Activated T-cell treated with anti-CD3 and anti-CD28 coated beads, Interleukin-2, amount 50 U/mL, for 24 hours (primary cell): ENCODE results near the gene PRSS22.

Experiments used
- DNase-seq: peaks from one replicate; pipeline ENCODE4 v3.0.0-alpha.2; 2020
- H3K27ac Mint-ChIP-seq: 2 replicates; pipeline ENCODE4 v1.8.0; 2020; ENCODE audit warnings: mild to moderate bottlenecking, mixed read lengths
- H3K27me3 Mint-ChIP-seq: 2 replicates; pipeline ENCODE4 v1.8.0; 2020; ENCODE audit warnings: mixed read lengths
- H3K36me3 Mint-ChIP-seq: 2 replicates; pipeline ENCODE4 v1.8.0; 2020; ENCODE audit warnings: low read depth, mixed read lengths
- H3K4me1 Mint-ChIP-seq: 2 replicates; pipeline ENCODE4 v1.8.0; 2020; ENCODE audit warnings: low read depth, mixed read lengths
- H3K4me3 Mint-ChIP-seq: 2 replicates; pipeline ENCODE4 v1.8.0; 2020; ENCODE audit warnings: mild to moderate bottlenecking, moderate library complexity, mixed read lengths
- H3K9me3 Mint-ChIP-seq: 2 replicates; pipeline ENCODE4 v1.8.0; 2020; ENCODE audit warnings: mixed read lengths

PRSS22 gene

DNA sequence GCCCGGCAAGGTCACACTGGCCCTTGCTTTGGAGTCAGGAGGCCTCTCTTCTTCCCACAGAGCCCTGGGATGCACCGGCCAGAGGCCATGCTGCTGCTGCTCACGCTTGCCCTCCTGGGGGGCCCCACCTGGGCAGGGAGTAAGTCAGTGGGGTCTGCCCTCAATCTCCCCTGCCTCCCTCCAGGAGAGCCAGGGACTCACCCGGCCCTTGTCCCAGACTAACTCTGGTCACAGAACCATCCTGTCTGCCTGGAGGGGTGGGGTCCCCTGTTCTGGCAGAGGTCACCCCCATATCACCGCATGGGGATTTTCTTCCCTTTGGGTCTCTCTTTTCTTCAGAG lies 27.6 kb downstream of the PRSS22 start:
- no peaks in the 10 kb centered on the region for H3K9me3 Mint-ChIP-seq
- H3K27me3 Mint-ChIP-seq = no peaks in the 10 kb centered on the region
- H3K4me1 Mint-ChIP-seq = no peaks in the 10 kb centered on the region
- H3K27ac Mint-ChIP-seq = no peak overlapping the region
- no peak for DNase-seq
- H3K4me3 Mint-ChIP-seq = peak overlapping the region; percentile 20
- no peaks in the 10 kb centered on the region for H3K36me3 Mint-ChIP-seq

DNA sequence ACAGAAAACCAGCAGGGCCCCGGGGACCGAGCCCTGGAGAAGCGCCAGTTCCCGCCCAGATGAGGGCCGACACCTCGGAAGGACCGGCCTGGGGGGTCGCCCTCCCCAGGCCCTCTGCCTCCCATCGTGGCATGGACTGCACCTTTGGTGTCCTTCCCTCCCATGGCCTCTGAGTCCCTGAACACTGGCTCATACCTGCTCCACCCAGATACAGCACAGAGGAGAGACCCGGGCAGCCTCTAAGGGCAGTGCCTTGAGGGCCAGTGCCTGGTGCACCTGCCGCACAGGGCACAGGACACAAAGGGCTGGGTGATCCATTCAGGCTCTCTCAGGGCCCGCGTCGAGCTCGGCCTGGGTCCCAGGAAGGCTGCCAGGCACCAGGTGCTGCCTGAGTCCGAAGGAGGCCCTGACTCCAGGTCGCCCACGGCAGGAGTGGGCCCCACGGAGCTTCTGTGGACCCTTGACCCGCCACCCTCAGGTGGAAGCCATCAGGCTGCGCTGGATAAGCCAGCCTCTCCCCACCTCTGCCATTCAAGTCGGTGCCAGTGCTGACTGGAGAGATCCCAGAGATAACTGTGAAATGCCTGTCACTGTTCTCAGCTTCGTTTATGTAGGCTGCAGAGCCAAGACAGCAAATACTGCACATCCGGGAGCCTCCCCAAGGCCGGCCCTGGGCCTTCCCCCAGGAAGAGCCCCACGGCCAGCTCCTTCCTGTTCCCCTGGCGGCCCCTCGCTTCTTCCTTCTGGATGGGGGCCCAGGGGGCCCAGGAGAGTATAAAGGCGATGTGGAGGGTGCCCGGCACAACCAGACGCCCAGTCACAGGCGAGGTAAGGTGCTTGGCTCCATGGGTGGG lies 28.2 kb downstream of the PRSS22 start, which contains the start of gene ZG16B:
ZG16B (plus strand) TSS at position 803 of the 854 bp plus-strand sequence. CDS start 139 bp downstream, outside the sequence.
- Mint-ChIP-seq H3K27ac (no peak within 1 kb of the TSS), H3K4me1 (no peaks in the 10 kb centered on the region), H3K9me3 (no peaks in the 10 kb centered on the region), H3K4me3 (peak within 1 kb of the TSS; percentile 20), H3K27me3 (no peaks in the 10 kb centered on the region), H3K36me3 (no peaks in the 10 kb centered on the region)
- DNase-seq = no peak

DNA sequence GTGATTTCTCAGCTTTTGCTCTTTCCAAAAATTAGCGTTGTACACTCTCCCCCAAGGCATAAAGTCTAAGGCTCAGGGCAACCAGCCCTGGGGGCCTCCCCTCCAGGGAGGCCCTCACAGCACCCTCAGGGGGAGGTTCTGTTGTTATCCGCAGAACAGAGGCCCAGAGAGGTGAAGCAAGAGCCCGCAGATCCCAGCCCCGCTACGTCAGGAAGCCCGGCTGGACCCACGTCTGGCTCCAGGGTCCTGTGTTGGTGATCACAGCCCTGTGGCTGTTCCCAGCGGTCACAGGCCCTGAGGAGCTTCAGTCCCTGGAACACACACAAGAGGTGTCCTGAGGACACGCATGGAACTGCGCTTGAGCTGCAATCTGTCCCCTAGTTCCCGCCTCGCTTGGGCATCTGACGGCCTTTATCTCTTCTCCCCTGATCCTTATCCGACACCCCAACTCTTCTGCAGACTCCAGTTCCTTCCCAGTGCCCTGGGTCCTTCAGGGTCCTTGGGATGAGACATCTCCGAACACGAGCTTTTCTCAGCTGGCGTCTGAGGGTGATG lies 29.0 kb downstream of the PRSS22 start:
- no peak for DNase-seq
- Mint-ChIP-seq H3K27ac (no peak overlapping the region), H3K4me1 (no peaks in the 10 kb centered on the region), H3K4me3 (no peak overlapping the region), H3K9me3 (no peaks in the 10 kb centered on the region), H3K27me3 (no peaks in the 10 kb centered on the region), H3K36me3 (no peaks in the 10 kb centered on the region)

DNA sequence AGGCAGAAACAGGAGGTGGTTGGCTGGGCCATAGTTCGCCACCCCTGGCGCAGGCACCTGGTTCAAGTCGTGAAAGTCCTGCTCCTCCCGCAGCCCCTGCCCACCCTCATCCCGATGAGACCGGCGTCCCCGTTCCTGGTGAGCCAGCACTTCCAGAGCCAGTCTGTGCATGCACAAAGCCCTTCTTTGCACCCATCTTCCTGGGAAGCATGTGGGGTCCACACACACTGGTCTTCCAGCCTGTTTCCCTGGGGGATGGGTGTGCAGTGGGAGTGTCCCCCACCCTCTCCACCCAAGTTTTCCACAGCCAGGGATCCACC lies 29.5 kb downstream of the PRSS22 start:
- Mint-ChIP-seq H3K4me1 (no peaks in the 10 kb centered on the region), H3K27me3 (no peaks in the 10 kb centered on the region), H3K36me3 (no peaks in the 10 kb centered on the region), H3K9me3 (no peaks in the 10 kb centered on the region), H3K4me3 (no peak overlapping the region), H3K27ac (no peak overlapping the region)
- no peak for DNase-seq

DNA sequence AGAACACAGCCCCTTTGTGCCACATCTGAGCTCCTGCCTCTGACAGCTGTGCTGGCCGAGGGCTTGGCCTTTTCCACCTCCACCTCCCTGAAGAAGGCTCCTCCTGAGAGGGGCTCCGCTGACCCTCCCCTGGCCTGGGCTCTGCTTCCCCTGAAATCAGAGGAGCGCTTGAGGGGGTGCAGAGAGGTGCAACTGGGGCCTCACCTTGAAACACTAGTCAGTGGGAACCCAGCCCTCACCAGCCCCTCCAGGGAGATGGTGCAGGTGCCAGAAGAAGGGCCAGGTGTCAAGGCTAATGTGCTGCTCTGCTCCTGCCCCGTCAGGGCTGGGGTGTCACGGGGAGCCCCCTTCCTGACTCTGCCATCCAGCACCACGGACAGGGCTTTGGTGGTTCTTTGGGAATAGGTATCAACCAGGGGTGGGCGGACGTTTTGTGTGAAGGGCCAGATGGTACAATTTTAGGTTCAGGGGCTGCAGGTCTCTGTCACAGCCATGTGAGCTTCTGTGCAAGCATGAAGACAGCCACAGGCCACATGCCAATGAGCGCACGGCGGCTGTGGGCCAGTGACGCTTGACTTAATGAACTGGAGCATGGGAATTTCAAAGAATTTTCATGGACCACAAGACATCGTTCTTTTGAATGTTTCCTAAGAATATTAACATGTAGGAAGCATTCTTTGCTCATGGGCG lies 30.0 kb downstream of the PRSS22 start:
- Mint-ChIP-seq H3K36me3 (no peaks in the 10 kb centered on the region), H3K27ac (no peak overlapping the region), H3K9me3 (no peaks in the 10 kb centered on the region), H3K4me3 (no peak overlapping the region), H3K27me3 (no peaks in the 10 kb centered on the region), H3K4me1 (no peaks in the 10 kb centered on the region)
- no peak for DNase-seq

DNA sequence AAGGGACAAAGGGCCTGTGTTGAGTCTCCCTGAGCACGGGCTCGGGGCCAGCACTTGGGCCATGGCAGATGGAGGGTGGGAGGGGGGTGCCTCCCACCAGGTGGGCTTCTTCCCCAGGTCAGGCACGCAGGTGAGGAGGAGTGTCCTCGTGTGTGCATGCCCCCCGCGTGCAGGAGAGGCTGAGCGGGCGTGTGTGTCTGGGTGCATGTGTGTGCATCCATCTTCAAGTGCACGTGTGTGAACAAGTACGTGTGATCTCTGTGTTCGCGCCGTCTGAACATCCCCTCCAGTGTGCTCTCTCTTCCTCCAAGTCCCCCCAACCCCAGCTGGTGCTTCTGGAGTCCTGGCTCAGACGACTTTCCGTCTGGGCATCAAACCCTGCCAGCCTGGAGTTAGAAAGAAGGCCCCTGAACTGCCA lies 30.6 kb downstream of the PRSS22 start:
- no peaks in the 10 kb centered on the region for H3K27me3 Mint-ChIP-seq

DNA sequence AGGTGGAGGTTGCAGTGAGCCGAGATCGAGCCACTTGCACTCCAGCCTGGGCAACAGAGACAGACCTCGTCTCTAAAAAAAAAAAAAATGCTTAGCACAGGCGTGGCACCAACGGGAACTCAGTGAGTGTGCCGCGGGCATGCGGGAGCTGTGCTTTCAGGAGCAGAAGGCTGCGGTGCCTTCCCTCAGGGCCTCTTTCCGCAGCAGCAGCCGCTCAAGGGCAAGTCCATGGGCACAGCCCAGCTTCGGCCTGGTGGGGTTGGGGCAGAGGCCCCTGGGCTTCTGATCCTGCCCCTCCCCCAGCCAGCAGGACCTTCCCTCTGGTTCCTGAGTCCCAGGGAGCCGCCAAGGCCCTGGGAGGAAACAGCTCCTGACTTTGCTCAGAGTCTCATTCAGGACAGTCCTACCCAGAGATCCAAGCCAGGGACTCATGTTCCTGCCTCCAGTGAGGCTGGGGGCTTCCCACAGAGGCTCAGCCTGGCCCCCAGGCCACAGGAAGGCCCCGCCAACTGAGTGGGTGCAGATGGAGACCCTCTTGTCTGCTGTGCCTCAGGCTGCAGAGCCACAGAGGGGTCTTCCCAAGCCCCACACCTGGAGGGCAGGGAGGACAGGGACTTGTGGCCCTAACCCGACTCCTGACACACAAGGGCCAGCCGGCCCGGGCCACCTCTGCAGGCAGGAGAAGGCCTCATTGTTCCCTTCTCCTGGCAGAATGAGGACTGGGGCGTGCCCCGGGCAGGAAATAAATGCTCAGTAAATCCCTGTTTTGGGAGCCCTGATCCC lies 31.2 kb downstream of the PRSS22 start:
- Mint-ChIP-seq H3K27ac (no peak overlapping the region), H3K4me1 (no peaks in the 10 kb centered on the region), H3K36me3 (no peaks in the 10 kb centered on the region), H3K27me3 (no peaks in the 10 kb centered on the region), H3K9me3 (no peaks in the 10 kb centered on the region), H3K4me3 (no peak overlapping the region)
- no peak for DNase-seq

More for the DNA sequence above, 30.6 kb downstream of the PRSS22 start:
- Mint-ChIP-seq H3K4me1 (no peaks in the 10 kb centered on the region), H3K36me3 (no peaks in the 10 kb centered on the region), H3K27ac (no peak overlapping the region), H3K9me3 (no peaks in the 10 kb centered on the region), H3K4me3 (no peak overlapping the region)
- DNase-seq = no peak

DNA sequence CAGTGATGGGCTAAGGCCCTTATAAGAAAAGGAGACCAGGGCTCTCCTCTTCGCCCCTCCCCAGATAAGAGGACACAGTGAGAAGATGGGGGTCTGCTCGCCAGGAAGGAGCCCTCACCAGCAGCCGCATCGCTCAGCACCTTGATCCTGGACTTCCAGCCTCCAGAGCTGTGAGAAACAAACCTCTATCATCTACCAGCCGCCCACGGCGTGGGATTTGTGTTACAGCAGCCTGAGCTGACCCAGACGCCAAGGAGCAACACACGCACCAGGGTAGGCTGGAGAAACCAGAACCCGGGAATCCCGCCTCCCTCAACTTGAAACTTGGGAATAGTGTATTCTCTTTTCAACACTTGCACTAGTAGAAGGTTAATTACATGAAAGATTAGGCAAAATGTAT lies 32.1 kb downstream of the PRSS22 start:
- DNase-seq = no peak
- Mint-ChIP-seq H3K9me3 (no peaks in the 10 kb centered on the region), H3K36me3 (no peaks in the 10 kb centered on the region), H3K27me3 (no peaks in the 10 kb centered on the region), H3K4me3 (no peak overlapping the region), H3K4me1 (no peaks in the 10 kb centered on the region), H3K27ac (no peak overlapping the region)

DNA sequence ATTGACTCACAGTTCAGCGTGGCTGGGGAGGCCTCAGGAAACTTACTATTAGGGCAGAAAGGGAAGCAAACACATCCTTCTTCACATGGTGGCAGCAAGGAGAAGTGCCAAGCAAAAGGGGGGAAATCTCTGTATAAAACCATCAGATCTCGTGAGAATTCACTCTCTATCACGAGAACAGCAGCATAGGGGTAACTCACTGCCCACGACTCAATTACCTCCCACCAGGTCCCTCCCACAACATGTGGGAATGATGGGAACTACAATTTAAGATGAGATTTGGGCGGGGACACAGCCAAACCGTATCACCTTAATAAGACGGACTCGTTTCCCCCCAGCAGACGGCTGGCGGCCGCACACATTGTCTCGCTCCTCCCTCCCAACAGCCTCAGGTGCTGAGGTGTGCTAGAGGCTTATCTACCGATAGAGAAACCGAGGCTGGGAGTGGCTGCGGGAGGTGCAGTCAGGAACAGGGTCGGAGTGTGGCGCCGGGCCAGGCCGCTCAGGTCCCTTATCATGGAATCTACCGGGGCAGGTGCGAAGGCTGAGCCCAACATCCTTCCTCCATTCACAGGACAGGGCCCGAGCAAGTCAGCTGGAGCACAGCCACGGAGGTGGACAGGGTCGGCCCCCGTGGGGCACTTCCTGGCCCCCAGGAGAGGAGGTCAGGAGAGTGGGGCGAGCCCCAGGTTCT lies 32.8 kb downstream of the PRSS22 start:
- no peaks in the 10 kb centered on the region for H3K4me1 Mint-ChIP-seq
- no peaks in the 10 kb centered on the region for H3K27me3 Mint-ChIP-seq
- no peaks in the 10 kb centered on the region for H3K9me3 Mint-ChIP-seq
- no peak for DNase-seq
- H3K27ac Mint-ChIP-seq = no peak overlapping the region
- H3K36me3 Mint-ChIP-seq = no peaks in the 10 kb centered on the region
- H3K4me3 Mint-ChIP-seq = no peak overlapping the region

DNA sequence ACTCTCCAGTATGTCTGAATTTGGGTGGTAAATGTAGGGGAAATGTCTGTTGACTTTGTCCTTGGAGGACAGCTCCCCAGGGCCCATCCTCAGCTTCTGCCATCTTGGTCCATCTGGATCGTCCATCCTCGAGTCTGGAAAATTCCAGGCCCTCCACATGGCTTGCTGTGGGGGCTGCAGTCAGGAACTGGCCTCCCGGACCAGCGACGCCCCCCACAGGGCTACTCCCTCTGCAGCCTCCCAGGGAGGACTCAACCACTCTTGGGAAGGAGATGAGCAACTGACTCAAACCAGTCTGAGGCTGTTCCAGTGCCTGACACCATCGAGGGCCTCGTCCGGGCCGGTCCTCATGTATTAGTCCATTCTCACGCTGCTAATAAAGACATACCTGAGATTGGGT lies 33.3 kb downstream of the PRSS22 start:
- Mint-ChIP-seq H3K36me3 (no peaks in the 10 kb centered on the region), H3K9me3 (no peaks in the 10 kb centered on the region), H3K4me1 (no peaks in the 10 kb centered on the region), H3K4me3 (no peak overlapping the region), H3K27ac (no peak overlapping the region), H3K27me3 (no peaks in the 10 kb centered on the region)
- DNase-seq = no peak

DNA sequence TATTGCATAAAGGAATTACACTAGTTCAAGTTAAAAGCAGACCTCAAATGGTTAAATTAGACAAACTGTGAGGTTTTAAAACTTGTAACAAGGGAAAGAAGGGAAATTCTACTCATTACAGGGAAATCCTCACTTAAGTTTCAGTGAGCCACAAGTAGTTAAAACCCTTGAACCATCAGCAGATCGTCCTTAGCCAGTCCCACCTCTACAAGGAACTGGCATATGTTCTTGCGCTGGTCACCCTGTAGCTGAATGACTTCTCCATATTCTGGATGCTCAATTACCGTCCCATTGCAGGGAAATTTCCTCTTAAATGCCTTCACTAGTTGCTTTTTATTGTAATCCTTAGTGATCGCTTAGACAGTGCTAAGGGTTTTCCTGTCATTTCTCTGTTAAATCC lies 35.5 kb downstream of the PRSS22 start:
- Mint-ChIP-seq H3K4me1 (peaks cover 2% of the 10 kb centered on the region), H3K4me3 (no peak overlapping the region), H3K27ac (no peak overlapping the region), H3K27me3 (no peaks in the 10 kb centered on the region), H3K9me3 (no peaks in the 10 kb centered on the region), H3K36me3 (no peaks in the 10 kb centered on the region)
- DNase-seq = no peak

DNA sequence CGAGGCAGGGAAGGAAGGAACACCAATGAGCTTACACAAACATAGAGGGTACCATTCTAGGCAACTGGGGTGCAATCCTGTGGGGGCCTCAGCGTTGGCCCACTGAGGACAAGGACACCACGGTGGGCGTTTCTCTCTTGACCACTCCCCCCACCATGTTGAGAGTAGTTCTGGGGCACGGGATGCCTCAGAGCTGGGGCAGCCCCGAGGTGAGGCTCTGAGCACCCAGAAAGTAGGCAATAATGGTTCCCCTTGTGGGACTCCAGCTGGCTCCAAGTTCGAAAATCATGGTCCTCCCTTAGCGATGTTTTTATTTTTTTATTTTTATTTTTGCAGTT lies 35.8 kb downstream of the PRSS22 start:
- Mint-ChIP-seq H3K27ac (no peak overlapping the region), H3K27me3 (no peaks in the 10 kb centered on the region), H3K9me3 (no peaks in the 10 kb centered on the region), H3K4me1 (peaks cover 2% of the 10 kb centered on the region), H3K36me3 (no peaks in the 10 kb centered on the region), H3K4me3 (no peak overlapping the region)
- DNase-seq = no peak

DNA sequence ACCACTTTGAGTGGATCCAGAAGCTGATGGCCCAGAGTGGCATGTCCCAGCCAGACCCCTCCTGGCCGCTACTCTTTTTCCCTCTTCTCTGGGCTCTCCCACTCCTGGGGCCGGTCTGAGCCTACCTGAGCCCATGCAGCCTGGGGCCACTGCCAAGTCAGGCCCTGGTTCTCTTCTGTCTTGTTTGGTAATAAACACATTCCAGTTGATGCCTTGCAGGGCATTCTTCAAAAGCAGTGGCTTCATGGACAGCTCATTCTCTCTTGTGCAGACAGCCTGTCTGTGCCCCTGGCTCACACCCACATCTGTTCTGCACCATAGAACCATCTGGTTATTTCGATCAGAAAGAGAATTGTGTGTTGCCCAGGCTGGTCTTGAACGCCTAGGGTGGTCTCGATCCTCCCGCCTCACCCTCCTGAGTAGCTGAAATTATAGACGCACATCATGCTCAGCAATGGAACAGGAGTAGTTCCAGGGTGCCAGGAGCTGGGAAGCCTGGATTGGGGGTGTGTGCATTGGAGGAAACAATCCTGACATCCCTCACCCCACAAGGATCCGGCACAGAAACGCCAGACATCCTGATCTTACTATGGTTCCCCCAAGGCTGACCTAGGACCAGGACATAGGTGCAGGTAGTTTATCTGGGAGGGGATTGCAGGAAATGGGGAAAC lies 36.3 kb downstream of the PRSS22 start:
- H3K4me3 Mint-ChIP-seq = no peak overlapping the region

More for the DNA sequence above, 36.3 kb downstream of the PRSS22 start:
- H3K27me3 Mint-ChIP-seq = no peaks in the 10 kb centered on the region
- no peaks in the 10 kb centered on the region for H3K9me3 Mint-ChIP-seq
- H3K4me1 Mint-ChIP-seq = peaks cover 2% of the 10 kb centered on the region
- no peaks in the 10 kb centered on the region for H3K36me3 Mint-ChIP-seq
- no peak for DNase-seq
- no peak overlapping the region for H3K27ac Mint-ChIP-seq
